ENCODE results near the gene TMEM98.
"Not testable (repeated sequence)": the region's sequence is repeated elsewhere in the genome, so short reads cannot be mapped to it uniquely, and the experiment has no call there.

TMEM98 gene

DNA sequence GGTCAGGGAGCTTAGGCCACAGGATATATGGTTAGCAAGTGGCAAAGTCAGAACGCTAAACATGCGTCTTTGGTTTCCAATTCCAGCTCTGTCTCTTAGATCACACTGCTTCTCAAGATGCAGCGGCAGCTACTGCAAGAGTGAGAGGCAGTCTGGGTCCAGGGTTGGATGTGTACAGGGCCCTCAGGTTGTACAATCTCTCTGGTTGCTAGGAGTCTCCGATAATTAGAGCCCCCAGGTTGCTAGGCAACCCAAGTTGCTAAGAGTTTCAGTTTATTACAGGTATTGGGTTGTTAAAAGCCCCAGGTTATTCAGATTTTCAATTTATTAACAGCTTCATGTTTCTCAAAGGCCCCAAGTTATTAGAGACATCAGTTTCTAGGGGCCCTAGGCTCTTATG, 48.2 kb downstream of the TMEM98 start:
- no peak overlapping the region for H3K27ac ChIP-seq (ENCODE audit: low read length)

DNA sequence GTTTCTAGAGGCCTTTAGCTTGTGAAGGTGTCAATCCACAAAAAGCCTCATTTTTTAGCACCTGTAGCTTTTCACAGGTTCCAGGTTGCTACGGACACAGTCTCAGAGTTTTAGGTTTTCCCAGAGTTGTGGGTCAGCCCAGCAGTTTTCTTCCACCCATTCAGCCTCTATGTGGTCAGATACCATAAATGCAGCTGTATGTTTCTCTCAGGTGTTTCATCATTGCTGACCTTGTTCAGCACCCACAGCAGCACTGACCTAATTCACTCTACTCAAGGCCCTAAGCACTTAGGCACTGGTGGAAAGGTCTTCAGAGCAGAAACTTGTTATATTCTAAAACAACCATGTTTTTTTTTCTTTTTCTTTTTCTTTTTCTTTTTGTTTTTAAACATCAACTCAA, 48.7 kb downstream of the TMEM98 start:
- ATAC-seq (ENCODE audit: insufficient read depth, low read depth) (no peak), DNase-seq (no peak)
- Histone ChIP-seq H3K9me3 (ENCODE audit: insufficient read depth, low read length, severe bottlenecking) (peaks cover 2% of the 10 kb centered on the region), H3K27me3 (ENCODE audit: insufficient read depth, low read length, poor library complexity) (no peaks in the 10 kb centered on the region), H2AFZ (ENCODE audit: low read depth, low read length) (no peak overlapping the region), H3K4me1 (ENCODE audit: insufficient read depth, low read length) (no peaks in the 10 kb centered on the region), H3K36me3 (ENCODE audit: insufficient read depth, low read length) (no peaks in the 10 kb centered on the region), H4K20me1 (ENCODE audit: insufficient read depth, low read length) (no peaks in the 10 kb centered on the region), H3K79me2 (ENCODE audit: insufficient read depth, low read length) (no peaks in the 10 kb centered on the region), H3K4me2 (ENCODE audit: insufficient read depth, low read length) (no peak overlapping the region), H3K9ac (ENCODE audit: low read depth, low read length) (no peak overlapping the region), H3K4me3 (ENCODE audit: low read depth in 1 of 2, low read length in 2 of 2) (no peak overlapping the region), H3K27ac (ENCODE audit: low read length) (no peak overlapping the region)
- TF ChIP-seq, protein P1, sequence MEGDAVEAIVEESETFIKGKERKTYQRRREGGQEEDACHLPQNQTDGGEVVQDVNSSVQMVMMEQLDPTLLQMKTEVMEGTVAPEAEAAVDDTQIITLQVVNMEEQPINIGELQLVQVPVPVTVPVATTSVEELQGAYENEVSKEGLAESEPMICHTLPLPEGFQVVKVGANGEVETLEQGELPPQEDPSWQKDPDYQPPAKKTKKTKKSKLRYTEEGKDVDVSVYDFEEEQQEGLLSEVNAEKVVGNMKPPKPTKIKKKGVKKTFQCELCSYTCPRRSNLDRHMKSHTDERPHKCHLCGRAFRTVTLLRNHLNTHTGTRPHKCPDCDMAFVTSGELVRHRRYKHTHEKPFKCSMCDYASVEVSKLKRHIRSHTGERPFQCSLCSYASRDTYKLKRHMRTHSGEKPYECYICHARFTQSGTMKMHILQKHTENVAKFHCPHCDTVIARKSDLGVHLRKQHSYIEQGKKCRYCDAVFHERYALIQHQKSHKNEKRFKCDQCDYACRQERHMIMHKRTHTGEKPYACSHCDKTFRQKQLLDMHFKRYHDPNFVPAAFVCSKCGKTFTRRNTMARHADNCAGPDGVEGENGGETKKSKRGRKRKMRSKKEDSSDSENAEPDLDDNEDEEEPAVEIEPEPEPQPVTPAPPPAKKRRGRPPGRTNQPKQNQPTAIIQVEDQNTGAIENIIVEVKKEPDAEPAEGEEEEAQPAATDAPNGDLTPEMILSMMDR (IDR thresholded peaks at IDR 0.05; ENCODE audit: borderline replicate concordance, extremely low read depth, low read length, poor library complexity, severe bottlenecking) = no peak
- TF ChIP-seq EZH2 (IDR thresholded peaks at IDR 0.05; ENCODE audit: borderline replicate concordance, low read depth, low read length, severe bottlenecking) = no peak

More for the DNA sequence above, 48.2 kb downstream of the TMEM98 start:
- Histone ChIP-seq H3K9me3 (ENCODE audit: insufficient read depth, low read length, severe bottlenecking) (no peaks in the 10 kb centered on the region), H2AFZ (ENCODE audit: low read depth, low read length) (no peak overlapping the region), H3K4me2 (ENCODE audit: insufficient read depth, low read length) (no peak overlapping the region), H4K20me1 (ENCODE audit: insufficient read depth, low read length) (no peaks in the 10 kb centered on the region), H3K4me1 (ENCODE audit: insufficient read depth, low read length) (no peaks in the 10 kb centered on the region), H3K4me3 (ENCODE audit: low read depth in 1 of 2, low read length in 2 of 2) (no peak overlapping the region), H3K79me2 (ENCODE audit: insufficient read depth, low read length) (no peaks in the 10 kb centered on the region), H3K27me3 (ENCODE audit: insufficient read depth, low read length, poor library complexity) (no peaks in the 10 kb centered on the region), H3K36me3 (ENCODE audit: insufficient read depth, low read length) (no peaks in the 10 kb centered on the region), H3K9ac (ENCODE audit: low read depth, low read length) (no peak overlapping the region)
- ATAC-seq (ENCODE audit: insufficient read depth, low read depth) (no peak), DNase-seq (no peak)
- TF ChIP-seq, protein P1 (IDR thresholded peaks at IDR 0.05; ENCODE audit: borderline replicate concordance, extremely low read depth, low read length, poor library complexity, severe bottlenecking) = no peak
- TF ChIP-seq EZH2 (IDR thresholded peaks at IDR 0.05; ENCODE audit: borderline replicate concordance, low read depth, low read length, severe bottlenecking) = no peak

DNA sequence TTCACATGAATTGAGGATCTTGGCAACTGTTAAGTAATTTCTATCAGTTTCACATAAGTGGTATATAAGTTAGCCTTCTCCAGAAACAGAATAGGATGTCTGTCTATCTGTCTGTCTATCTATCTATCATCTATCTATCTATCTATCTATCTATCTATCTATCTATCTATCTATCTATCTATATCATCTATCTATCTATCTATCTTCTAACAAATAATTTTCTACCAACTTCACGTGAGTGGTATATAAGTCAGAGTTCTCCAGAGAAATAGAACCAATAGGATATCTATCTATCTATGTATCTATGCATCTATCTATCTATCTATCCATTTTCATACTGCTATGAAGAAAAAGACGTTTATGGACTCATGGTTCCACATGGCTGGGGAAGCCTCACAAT, 52.3 kb downstream of the TMEM98 start:
- DNase-seq (no peak), ATAC-seq (ENCODE audit: insufficient read depth, low read depth) (no peak)
- H3K9me3 ChIP-seq (ENCODE audit: insufficient read depth, low read length, severe bottlenecking) = peaks cover 6% of the 10 kb centered on the region
- no peak overlapping the region for H2AFZ ChIP-seq (ENCODE audit: low read depth, low read length)
- H3K27me3 ChIP-seq (ENCODE audit: insufficient read depth, low read length, poor library complexity) = no peaks in the 10 kb centered on the region
- no peaks in the 10 kb centered on the region for H4K20me1 ChIP-seq (ENCODE audit: insufficient read depth, low read length)
- H3K79me2 ChIP-seq (ENCODE audit: insufficient read depth, low read length) = no peaks in the 10 kb centered on the region
- H3K36me3 ChIP-seq (ENCODE audit: insufficient read depth, low read length) = no peaks in the 10 kb centered on the region
- no peak overlapping the region for H3K9ac ChIP-seq (ENCODE audit: low read depth, low read length)
- no peak overlapping the region for H3K4me2 ChIP-seq (ENCODE audit: insufficient read depth, low read length)
- no peaks in the 10 kb centered on the region for H3K4me1 ChIP-seq (ENCODE audit: insufficient read depth, low read length)
- H3K27ac ChIP-seq (ENCODE audit: low read length) = no peak overlapping the region
- H3K4me3 ChIP-seq (ENCODE audit: low read depth in 1 of 2, low read length in 2 of 2) = no peak overlapping the region
- TF ChIP-seq, protein P1 (IDR thresholded peaks at IDR 0.05; ENCODE audit: borderline replicate concordance, extremely low read depth, low read length, poor library complexity, severe bottlenecking) = no peak
- no peak for TF ChIP-seq EZH2 (IDR thresholded peaks at IDR 0.05; ENCODE audit: borderline replicate concordance, low read depth, low read length, severe bottlenecking)

DNA sequence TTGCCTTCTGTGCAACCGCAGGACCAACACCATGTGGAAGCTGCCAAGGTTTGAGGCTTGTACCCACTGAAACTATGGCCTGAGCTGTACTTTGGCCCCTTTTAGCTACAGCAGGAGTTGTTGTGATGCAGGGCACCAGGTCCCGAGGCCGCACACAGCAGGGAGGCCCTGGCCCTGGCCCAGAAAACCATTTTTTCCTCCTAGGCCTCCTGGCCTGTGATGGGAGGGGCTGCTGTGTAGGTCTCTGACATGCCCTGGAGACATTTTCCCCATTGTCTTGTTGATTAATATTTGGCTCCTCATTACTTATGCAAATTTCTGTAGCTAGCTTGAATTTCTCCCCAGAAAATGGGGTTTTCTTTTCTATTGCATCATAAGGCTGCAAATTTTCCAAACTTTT, 53.7 kb downstream of the TMEM98 start:
- H3K4me2 ChIP-seq (ENCODE audit: insufficient read depth, low read length); H3K4me1 ChIP-seq (ENCODE audit: insufficient read depth, low read length); ATAC-seq (ENCODE audit: insufficient read depth, low read depth); H3K4me3 ChIP-seq (ENCODE audit: low read depth in 1 of 2, low read length in 2 of 2); H3K36me3 ChIP-seq (ENCODE audit: insufficient read depth, low read length); H3K27ac ChIP-seq (ENCODE audit: low read length); H3K9me3 ChIP-seq (ENCODE audit: insufficient read depth, low read length, severe bottlenecking); DNase-seq; H3K79me2 ChIP-seq (ENCODE audit: insufficient read depth, low read length); H4K20me1 ChIP-seq (ENCODE audit: insufficient read depth, low read length); H3K27me3 ChIP-seq (ENCODE audit: insufficient read depth, low read length, poor library complexity); H3K9ac ChIP-seq (ENCODE audit: low read depth, low read length); H2AFZ ChIP-seq (ENCODE audit: low read depth, low read length): not testable (repeated sequence)

All from DND-41 (cell line).